Osteoblast (primary cell): Measurements from ENCODE around the gene ADARB2. TPM values are rescaled to one million over a fixed set of nuclear protein-coding genes. Genes with fewer than 3 reads are reported as not detected.

Experiments used
- DNase-seq: peaks from one replicate; pipeline ENCODE4 v3.0.0; 2011; ENCODE audit warnings: low spot score, mixed read lengths; ENCODE audit not compliant: insufficient read length; ENCODE audit errors: missing footprints
- H2AFZ ChIP-seq: 2 replicates; pipeline ENCODE4 v1.6.0; 2011; ENCODE audit warnings: mild to moderate bottlenecking, low read length
- H3K27ac ChIP-seq: 2 replicates; pipeline ENCODE4 v1.5.1; 2011; ENCODE audit warnings: mild to moderate bottlenecking, low read depth, low read length, moderate library complexity
- H3K27me3 ChIP-seq: 2 replicates; pipeline ENCODE4 v1.6.0; 2012; ENCODE audit warnings: mild to moderate bottlenecking, control low read depth, inconsistent platforms, low read length, moderate library complexity; ENCODE audit not compliant: insufficient read depth
- H3K36me3 ChIP-seq: 2 replicates; pipeline ENCODE4 v1.5.1; 2011; ENCODE audit warnings: mild to moderate bottlenecking, low read length, control low read depth, moderate library complexity; ENCODE audit not compliant: insufficient read depth
- H3K4me1 ChIP-seq: 2 replicates; pipeline ENCODE4 v1.5.1; 2011; ENCODE audit warnings: mild to moderate bottlenecking, low read length, control low read depth, moderate library complexity; ENCODE audit not compliant: insufficient read depth
- H3K4me2 ChIP-seq: 2 replicates; pipeline ENCODE4 v1.6.0; 2011; ENCODE audit warnings: mild to moderate bottlenecking, low read length; ENCODE audit not compliant: insufficient read depth
- H3K4me3 ChIP-seq: fragments of 200-600 bp; sonication (generic); 3 replicates; pipeline ENCODE4 v1.5.1; 2012; ENCODE audit warnings: mild to moderate bottlenecking, low read length, inconsistent platforms; ENCODE audit not compliant: insufficient read depth
- H3K79me2 ChIP-seq: 2 replicates; pipeline ENCODE4 v1.6.0; 2012; ENCODE audit warnings: mild to moderate bottlenecking, low read length, control low read depth, inconsistent platforms; ENCODE audit not compliant: insufficient read depth
- H3K9me3 ChIP-seq: 2 replicates; pipeline ENCODE4 v1.5.1; 2011; ENCODE audit warnings: low read depth, low read length, control low read depth
- H4K20me1 ChIP-seq: 2 replicates; pipeline ENCODE4 v1.6.0; 2012; ENCODE audit warnings: mild to moderate bottlenecking, low read length, control low read depth; ENCODE audit not compliant: insufficient read depth
- total RNA-seq: library from RNA; depleted of rRNA; stranded (reverse); fragments of >200 nt; gene quantifications from 2 replicates; pipeline ENCODE4 v1.2.3, GENCODE V29; 2012
- TF ChIP-seq, protein P1 (sequence below): IDR thresholded peaks from 2 replicates; pipeline ENCODE4 v1.5.1; 2011; ENCODE audit warnings: mild to moderate bottlenecking, low read depth, low read length, moderate library complexity; ENCODE audit errors: extremely low read depth

Gene ADARB2
- total RNA-seq, 1 donor, result not detected

DNA sequence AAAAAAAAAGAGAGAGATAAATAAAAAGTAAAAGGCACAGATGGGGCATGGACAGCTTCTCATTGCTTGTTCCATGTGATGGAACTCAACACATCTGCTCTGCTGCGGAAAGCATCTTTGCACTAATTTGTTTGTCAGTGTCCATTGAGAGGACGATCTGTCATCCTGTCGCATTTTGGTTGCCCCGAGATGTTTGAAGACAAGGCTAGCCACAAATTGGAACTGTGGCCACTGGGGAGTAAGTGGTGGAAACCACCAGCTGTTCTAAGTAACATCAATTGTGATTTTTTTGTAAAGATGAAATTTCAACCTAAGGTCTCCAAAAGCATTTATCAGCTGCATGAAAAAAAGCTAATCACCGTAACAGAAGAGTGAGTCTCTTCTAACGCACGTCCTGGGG, 312.7 kb downstream of the ADARB2 start:
- Histone ChIP-seq H3K79me2 (no peaks in the 10 kb centered on the region), H3K4me1 (no peaks in the 10 kb centered on the region), H3K27ac (no peak overlapping the region), H3K4me2 (no peak overlapping the region), H3K9me3 (peaks cover under 1% of the 10 kb centered on the region), H2AFZ (no peak overlapping the region), H4K20me1 (no peaks in the 10 kb centered on the region), H3K27me3 (no peaks in the 10 kb centered on the region), H3K4me3 (no peak overlapping the region), H3K36me3 (no peaks in the 10 kb centered on the region)
- TF ChIP-seq, protein P1, sequence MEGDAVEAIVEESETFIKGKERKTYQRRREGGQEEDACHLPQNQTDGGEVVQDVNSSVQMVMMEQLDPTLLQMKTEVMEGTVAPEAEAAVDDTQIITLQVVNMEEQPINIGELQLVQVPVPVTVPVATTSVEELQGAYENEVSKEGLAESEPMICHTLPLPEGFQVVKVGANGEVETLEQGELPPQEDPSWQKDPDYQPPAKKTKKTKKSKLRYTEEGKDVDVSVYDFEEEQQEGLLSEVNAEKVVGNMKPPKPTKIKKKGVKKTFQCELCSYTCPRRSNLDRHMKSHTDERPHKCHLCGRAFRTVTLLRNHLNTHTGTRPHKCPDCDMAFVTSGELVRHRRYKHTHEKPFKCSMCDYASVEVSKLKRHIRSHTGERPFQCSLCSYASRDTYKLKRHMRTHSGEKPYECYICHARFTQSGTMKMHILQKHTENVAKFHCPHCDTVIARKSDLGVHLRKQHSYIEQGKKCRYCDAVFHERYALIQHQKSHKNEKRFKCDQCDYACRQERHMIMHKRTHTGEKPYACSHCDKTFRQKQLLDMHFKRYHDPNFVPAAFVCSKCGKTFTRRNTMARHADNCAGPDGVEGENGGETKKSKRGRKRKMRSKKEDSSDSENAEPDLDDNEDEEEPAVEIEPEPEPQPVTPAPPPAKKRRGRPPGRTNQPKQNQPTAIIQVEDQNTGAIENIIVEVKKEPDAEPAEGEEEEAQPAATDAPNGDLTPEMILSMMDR, result no peak
- peak; percentile 22 for DNase-seq

DNA sequence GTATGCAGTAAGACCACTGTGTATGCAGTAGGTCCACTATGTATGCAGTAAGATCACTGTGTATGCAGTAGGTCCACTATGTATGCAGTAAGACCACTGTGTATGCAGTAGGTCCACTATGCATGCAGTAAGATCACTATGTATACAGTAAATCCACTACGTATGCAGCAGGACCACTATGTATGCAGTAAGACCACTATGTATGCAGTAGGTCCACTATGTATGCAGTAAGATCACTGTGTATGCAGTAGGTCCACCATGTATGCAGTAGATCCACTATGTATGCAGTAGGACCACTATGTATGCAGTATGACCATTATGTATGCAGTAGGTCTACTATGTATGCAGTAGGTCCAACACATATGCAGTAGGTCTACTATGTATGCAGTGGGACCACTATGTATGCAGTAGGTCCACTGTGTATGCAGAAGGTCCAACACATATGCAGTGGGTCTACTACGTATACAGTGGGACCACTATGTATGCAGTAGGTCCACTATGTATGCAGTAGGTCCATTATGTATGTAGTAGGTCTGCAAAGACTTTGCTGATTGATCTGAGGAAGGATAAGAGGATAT, 313.6 kb downstream of the ADARB2 start:
- Histone ChIP-seq H3K36me3 (no peaks in the 10 kb centered on the region), H2AFZ (no peak overlapping the region), H3K27ac (no peak overlapping the region), H4K20me1 (no peaks in the 10 kb centered on the region), H3K4me3 (no peak overlapping the region), H3K9me3 (no peaks in the 10 kb centered on the region), H3K79me2 (no peaks in the 10 kb centered on the region), H3K4me2 (no peak overlapping the region), H3K4me1 (no peaks in the 10 kb centered on the region), H3K27me3 (no peaks in the 10 kb centered on the region)
- no peak for DNase-seq
- TF ChIP-seq, protein P1, result no peak

DNA sequence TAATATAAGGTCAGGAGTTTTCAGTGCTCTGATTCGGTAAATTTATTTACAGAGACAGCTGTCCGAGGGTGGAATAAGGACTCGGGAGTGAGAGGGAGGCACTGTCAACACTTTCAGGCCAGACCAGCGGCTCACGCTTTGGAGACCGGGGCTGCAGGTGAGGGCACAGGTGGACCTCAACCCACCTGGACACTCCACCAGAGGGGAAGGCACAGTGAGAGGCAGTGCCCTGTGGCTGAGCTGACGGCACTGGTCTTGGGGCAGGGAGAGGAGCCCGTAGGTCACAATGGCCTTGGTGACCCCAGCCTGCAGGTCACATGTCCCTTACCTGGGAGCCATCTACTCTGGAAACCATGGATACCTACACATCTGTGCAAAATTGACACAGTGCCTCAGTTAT, 315.1 kb downstream of the ADARB2 start:
- Histone ChIP-seq H3K79me2 (no peaks in the 10 kb centered on the region), H3K27me3 (no peaks in the 10 kb centered on the region)
- DNase-seq, result peak; percentile 74

DNA sequence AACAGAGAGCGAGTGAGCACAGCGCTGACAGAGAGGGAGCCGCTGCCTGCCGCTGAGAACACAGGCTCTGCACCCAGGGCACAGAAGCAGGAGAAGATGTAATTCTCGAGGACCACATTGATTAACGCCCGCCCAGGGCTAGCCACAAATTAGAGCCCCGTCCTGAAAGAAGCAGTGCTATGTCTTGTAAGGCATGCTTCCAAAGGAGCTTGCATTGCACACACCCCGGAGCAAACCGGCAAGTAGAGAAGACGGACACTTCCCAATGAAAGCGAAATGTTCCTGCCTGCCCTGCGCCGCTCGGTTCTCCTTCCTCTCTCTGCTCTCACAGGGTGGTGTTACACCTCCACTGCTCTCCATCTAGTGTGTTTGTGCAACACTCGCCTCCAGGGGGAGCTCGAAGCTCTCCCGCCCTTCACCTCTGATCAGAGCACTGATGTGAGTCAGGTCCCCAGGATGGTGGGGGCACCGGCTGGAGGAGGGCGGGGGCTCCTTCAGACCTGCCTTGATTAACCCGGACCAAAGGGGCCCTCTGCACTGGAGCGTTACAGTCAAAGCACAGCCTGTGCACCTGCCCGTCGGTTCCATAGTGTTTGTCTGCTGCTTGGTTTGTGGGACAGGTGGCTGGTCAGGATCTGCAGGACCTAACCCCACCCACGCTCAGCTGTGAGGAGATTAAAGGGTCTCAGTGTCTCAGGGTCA, 316.5 kb downstream of the ADARB2 start:
- no peak overlapping the region for H3K4me2 ChIP-seq
- no peak overlapping the region for H3K27ac ChIP-seq
- no peak overlapping the region for H3K4me3 ChIP-seq
- no peaks in the 10 kb centered on the region for H3K79me2 ChIP-seq
- TF ChIP-seq, protein P1, result peak; percentile 16
- DNase-seq, result peak; percentile 23
- H3K36me3 ChIP-seq, result no peaks in the 10 kb centered on the region
- no peaks in the 10 kb centered on the region for H3K27me3 ChIP-seq
- H2AFZ ChIP-seq, result no peak overlapping the region
- H4K20me1 ChIP-seq, result no peaks in the 10 kb centered on the region
- H3K4me1 ChIP-seq, result no peaks in the 10 kb centered on the region
- no peaks in the 10 kb centered on the region for H3K9me3 ChIP-seq

More for the DNA sequence above, 315.1 kb downstream of the ADARB2 start:
- Histone ChIP-seq H3K27ac (no peak overlapping the region), H3K4me2 (no peak overlapping the region), H3K4me1 (no peaks in the 10 kb centered on the region), H3K4me3 (no peak overlapping the region), H3K36me3 (no peaks in the 10 kb centered on the region), H2AFZ (no peak overlapping the region), H3K9me3 (no peaks in the 10 kb centered on the region), H4K20me1 (no peaks in the 10 kb centered on the region)
- TF ChIP-seq, protein P1, result no peak
